Neural cell (in vitro differentiated cells): ENCODE data around the gene ZFP62.

Source experiments
- CTCF ChIP-seq: fragments of 450-650 bp; IDR thresholded peaks from 2 replicates; pipeline ENCODE4 v1.5.1; 2014; ENCODE audit warnings: antibody characterized with exemption, mild to moderate bottlenecking, moderate library complexity; ENCODE audit not compliant: poor library complexity, severe bottlenecking
- EP300 ChIP-seq: fragments of 450-650 bp; conservative IDR thresholded peaks from 2 replicates; pipeline ENCODE4 v1.6.1; 2014; ENCODE audit warnings: antibody characterized with exemption, mild to moderate bottlenecking, moderate library complexity; ENCODE audit not compliant: poor library complexity, severe bottlenecking
- EZH2 ChIP-seq: fragments of 200-600, 300-800 bp; shearing (Covaris generic), sonication (generic); IDR thresholded peaks from 2 replicates; pipeline ENCODE4 v1.6.1; 2014; ENCODE audit warnings: antibody characterized with exemption, low read length, borderline replicate concordance, mild to moderate bottlenecking; ENCODE audit not compliant: insufficient read depth, poor library complexity, severe bottlenecking
- POLR2AphosphoS5 ChIP-seq: IDR thresholded peaks from 2 replicates; pipeline ENCODE4 v1.6.1; 2012
- RAD21 ChIP-seq: fragments of 450-650 bp; conservative IDR thresholded peaks from 2 replicates; pipeline ENCODE4 v1.6.1; 2014; ENCODE audit warnings: antibody characterized with exemption, mild to moderate bottlenecking, moderate library complexity
- REST ChIP-seq: IDR thresholded peaks from 2 replicates; pipeline ENCODE4 v1.6.1; 2012; ENCODE audit warnings: borderline replicate concordance
- SMC3 ChIP-seq: fragments of 450-650 bp; conservative IDR thresholded peaks from 2 replicates; pipeline ENCODE4 v1.6.1; 2014; ENCODE audit warnings: antibody characterized with exemption, mild to moderate bottlenecking, moderate library complexity; ENCODE audit not compliant: poor library complexity
- TAF1 ChIP-seq: IDR thresholded peaks from 2 replicates; pipeline ENCODE4 v1.6.1; 2012; ENCODE audit warnings: low read depth

DNA sequence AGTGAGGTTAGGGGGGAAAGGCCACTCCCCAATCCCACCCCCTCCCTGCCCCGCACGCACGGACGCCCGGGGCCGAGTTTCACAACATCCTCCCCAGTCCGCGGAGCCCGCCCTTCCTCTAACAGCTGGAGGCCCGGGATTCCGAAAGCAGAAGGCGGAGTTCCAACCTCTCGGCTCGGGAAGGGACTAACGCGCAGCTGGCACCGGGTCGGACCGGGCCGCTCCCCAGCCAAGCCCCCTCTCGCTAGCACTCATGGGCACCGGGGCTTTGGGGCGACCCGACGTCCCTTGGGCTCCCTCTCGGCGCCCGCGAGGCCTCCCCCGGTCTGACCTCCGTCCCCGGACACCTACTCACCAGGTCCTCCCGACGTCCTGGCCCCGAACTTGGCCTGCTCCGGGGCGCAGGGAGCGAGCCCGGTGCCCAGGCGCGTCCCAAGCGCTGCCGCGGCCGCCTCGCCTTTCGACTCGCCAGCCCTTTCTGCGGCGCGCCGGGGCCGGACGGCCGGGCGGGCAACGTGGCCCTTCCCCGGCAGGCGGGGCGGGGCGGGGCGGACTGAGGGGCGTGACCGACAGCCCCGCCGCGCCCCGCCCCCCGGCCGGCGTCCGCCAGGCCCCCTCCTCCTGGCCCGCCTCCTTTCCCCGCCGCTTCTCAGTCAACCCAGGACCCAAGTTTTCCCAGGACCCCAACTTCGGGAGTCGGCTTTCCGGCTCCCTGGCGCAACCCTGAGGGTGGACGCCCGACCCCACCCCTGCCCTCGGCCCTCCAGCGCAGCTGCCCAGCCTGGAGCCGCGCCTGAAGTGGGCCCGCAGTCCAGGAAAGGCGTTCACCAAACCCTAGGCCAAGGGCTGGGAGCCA lies 58.5 kb downstream of the ZFP62 start, which contains the start of gene MGAT1:
- TF ChIP-seq EP300: no peak
- TF ChIP-seq POLR2AphosphoS5: no peak
- TF ChIP-seq EZH2: no peak
- no peak for TF ChIP-seq CTCF
- no peak for TF ChIP-seq TAF1
- TF ChIP-seq SMC3: no peak
- TF ChIP-seq REST: no peak
- no peak for TF ChIP-seq RAD21
